Spleen (tissue), 7 donors: ENCODE data around the gene EPHB1.

ENCODE experiments used
- CTCF ChIP-seq, 11 experiments: fragments of 200-600 bp in 7 of 11; fragments of 450-650 bp in 4 of 11; sonication (generic) in 4 of 11; IDR thresholded peaks in 8 of 11; conservative IDR thresholded peaks in 3 of 11; 1 replicate in 7 of 11; 2 replicates in 4 of 11; pipeline versions ENCODE4 v1.4.0 to v1.8.0; 2016 to 2021; ENCODE audit warnings: antibody characterized with exemption in 11 of 11, inconsistent platforms in 4 of 11, mild to moderate bottlenecking in 1 of 11
- POLR2A ChIP-seq, 3 donors: fragments of 450-650 bp; IDR thresholded peaks; one replicate each; pipeline ENCODE4 v1.5.1; 2017; ENCODE audit warnings: antibody characterized with exemption in 3 of 3, mild to moderate bottlenecking in 1 of 3
- POLR2AphosphoS5 ChIP-seq, 3 donors: sonication (generic); formaldehyde crosslinking; IDR thresholded peaks; one replicate each; pipeline ENCODE4 v1.5.1; 2017; ENCODE audit warnings: antibody characterized with exemption in 3 of 3
- donor health status: DM: no; HTN: no; CAD: no; lungs with moderate emphysema.
- donor health status: DM: no; HTN: no; CAD: no.
- donor health status: DM: no; HTN: no; CAD: no.

DNA sequence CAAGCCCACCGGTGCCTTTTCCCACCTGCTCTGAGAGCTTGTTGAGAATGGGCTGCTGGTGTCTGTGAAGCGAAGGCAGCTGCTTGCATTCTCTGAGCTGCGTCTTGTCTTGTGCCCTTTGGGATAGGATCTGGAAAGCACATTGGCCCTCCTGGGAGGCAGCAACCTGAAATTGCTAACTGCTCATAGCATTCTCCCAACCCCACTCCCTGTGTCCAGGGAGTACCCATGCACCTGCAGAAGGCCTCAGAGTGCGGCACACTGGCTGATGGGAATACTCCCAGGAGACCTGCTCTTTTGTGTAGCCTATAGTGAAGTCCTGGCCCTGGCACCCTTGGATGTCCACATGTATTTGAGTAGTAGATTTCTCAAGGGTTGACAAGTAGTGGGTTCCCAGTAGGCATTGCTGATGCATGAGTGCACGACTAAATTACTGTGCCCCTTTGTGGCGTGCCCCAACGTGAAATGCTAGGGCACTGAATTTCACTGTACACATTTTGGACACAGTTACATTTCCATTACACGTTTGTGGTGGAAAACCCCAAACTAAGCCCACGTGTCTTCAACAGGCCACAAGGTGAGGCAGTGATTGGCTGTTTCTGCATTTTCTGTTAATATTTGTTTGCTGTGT lies 3.7 kb downstream of the EPHB1 start:
- no peak for TF ChIP-seq CTCF (IDR thresholded peaks at IDR 0.05 in 8 of 11, conservative IDR thresholded peaks at IDR 0.05 in 3 of 11)
- TF ChIP-seq POLR2A (IDR thresholded peaks at IDR 0.05): no peak
- no peak for TF ChIP-seq POLR2AphosphoS5 (IDR thresholded peaks at IDR 0.05)
